Testis (tissue), 3 donors: ENCODE measurements around the gene SMAD6. TPM values are rescaled to one million over a fixed set of nuclear protein-coding genes. Genes with fewer than 3 reads are reported as not detected.

Experiments
- DNase-seq: peaks from one replicate; pipeline ENCODE4 v3.0.0-alpha.2; 2019
- H3K27ac ChIP-seq, 2 donors: fragments of 200-600 bp; sonication (generic); one replicate each; pipeline ENCODE4 v1.5.1; 2019
- H3K27me3 ChIP-seq: fragments of 200-600 bp; sonication (generic); one replicate; pipeline ENCODE4 v1.5.1; 2019
- H3K36me3 ChIP-seq: fragments of 200-600 bp; sonication (generic); one replicate; pipeline ENCODE4 v1.5.1; 2017; ENCODE audit warnings: low read depth; ENCODE audit errors: missing control alignments
- H3K4me1 ChIP-seq: fragments of 200-600 bp; sonication (generic); one replicate; pipeline ENCODE4 v1.5.1; 2019
- H3K4me3 ChIP-seq, 2 donors: fragments of 200-600 bp; sonication (generic); one replicate each; pipeline ENCODE4 v1.5.1; 2017 to 2019
- H3K9me3 ChIP-seq: fragments of 200-600 bp; sonication (generic); one replicate; pipeline ENCODE4 v1.5.1; 2017
- POLR2A ChIP-seq: fragments of 450-650 bp; IDR thresholded peaks from one replicate; pipeline ENCODE4 v1.6.1; 2017; ENCODE audit warnings: antibody characterized with exemption, mild to moderate bottlenecking, moderate library complexity
- WGBS, 2 donors: methylation state at CpG; one replicate each; pipeline ENCODE4 v1.1.5; 2018; 5-methylcytosine and 5-hydroxymethylcytosine counted together
- intact Hi-C: fragments of 100-400 bp; cut with DNase I; formaldehyde crosslinking; loops from one replicate; pipeline ENCODE4 v1.15.1; 2023; ENCODE audit warnings: low total_unique reads
- polyA plus RNA-seq: library from polyadenylated mRNA; stranded (reverse); fragments of 350-450 nt; fragmentation: Illumina TruSeq; extraction: RNeasy Lipid Tissue Mini Kit (QIAGEN cat#74804); gene quantifications from one replicate; pipeline ENCODE4 v1.2.3, GENCODE V29; 2014; ENCODE audit warnings: low read depth, low replicate concordance; ENCODE audit not compliant: insufficient read depth
- total RNA-seq, 2 donors: library from RNA; depleted of rRNA; stranded (reverse); fragments of >200 nt; gene quantifications; one replicate each; pipeline ENCODE4 v1.2.3, GENCODE V29; 2016
- TF ChIP-seq, protein P1 (sequence below), 3 experiments: fragments of 450-650 bp in 2 of 3; fragments of 200-600 bp in 1 of 3; sonication (generic) in 1 of 3; IDR thresholded peaks; one replicate each; pipeline ENCODE4 v1.5.1; 2016 to 2019; ENCODE audit warnings: antibody characterized with exemption in 3 of 3, mild to moderate bottlenecking in 2 of 3, moderate library complexity in 1 of 3

SMAD6 gene
- total and polyA plus RNA-seq, 3 donors from 2014 or later: 3.2 to 19.4 (median 17.5) TPM

DNA sequence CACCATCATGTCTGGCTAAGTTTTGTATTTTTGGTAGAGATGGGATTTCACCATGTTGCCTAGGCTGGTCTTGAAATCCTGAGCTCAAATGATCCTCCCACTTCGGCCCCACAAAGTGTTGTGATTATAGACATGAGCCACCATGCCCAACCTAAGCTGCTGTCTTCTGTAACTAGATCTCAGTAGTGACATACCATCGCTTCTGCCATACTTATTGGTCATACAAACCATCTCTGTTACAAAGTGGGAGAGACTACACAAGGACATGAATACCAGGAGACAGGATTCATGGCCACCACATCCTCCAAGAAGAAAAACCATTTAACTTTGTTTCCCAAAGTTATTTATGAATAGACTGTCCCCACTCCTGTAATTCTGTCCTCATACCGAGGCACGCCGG lies 81.3 kb downstream of the SMAD6 start:
- H3K4me1 ChIP-seq: no peaks in the 10 kb centered on the region
- TF ChIP-seq POLR2A: no peak
- TF ChIP-seq, protein P1, sequence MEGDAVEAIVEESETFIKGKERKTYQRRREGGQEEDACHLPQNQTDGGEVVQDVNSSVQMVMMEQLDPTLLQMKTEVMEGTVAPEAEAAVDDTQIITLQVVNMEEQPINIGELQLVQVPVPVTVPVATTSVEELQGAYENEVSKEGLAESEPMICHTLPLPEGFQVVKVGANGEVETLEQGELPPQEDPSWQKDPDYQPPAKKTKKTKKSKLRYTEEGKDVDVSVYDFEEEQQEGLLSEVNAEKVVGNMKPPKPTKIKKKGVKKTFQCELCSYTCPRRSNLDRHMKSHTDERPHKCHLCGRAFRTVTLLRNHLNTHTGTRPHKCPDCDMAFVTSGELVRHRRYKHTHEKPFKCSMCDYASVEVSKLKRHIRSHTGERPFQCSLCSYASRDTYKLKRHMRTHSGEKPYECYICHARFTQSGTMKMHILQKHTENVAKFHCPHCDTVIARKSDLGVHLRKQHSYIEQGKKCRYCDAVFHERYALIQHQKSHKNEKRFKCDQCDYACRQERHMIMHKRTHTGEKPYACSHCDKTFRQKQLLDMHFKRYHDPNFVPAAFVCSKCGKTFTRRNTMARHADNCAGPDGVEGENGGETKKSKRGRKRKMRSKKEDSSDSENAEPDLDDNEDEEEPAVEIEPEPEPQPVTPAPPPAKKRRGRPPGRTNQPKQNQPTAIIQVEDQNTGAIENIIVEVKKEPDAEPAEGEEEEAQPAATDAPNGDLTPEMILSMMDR (IDR thresholded peaks at IDR 0.05): no peak
- DNase-seq: no peak
- H3K27me3 ChIP-seq: no peaks in the 10 kb centered on the region
- H3K36me3 ChIP-seq: no peaks in the 10 kb centered on the region
- H3K27ac ChIP-seq: no peak overlapping the region
- WGBS, 2 donors: 93% methylated on average over 5 of the region's 5 CpGs
- no peaks in the 10 kb centered on the region for H3K9me3 ChIP-seq
- H3K4me3 ChIP-seq: no peak overlapping the region
- intact Hi-C loops: loop anchor here (10.0 kb wide), 1 partner anchor 71 kb away; no protein-coding TSS in a partner anchor

DNA sequence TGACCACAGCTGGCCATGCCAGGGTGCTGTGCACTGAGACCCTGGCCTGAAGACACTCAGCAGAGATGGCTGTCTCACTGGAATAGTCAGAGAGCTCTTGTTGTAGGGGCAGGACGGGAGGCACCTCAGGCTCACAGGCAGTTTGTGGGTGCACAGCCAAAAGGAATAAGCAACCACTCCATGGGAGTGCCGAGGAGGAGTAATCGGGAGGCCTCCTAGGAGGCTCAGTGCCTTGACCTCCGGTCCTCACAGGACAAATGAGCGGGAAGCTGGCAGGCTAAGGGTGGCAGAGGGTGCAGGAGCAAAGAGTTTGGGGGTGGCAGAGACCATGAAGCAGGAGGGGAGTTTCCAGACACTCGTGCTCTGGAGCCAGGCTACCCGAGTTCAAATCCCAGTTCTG lies 81.7 kb downstream of the SMAD6 start:
- Histone ChIP-seq H3K9me3 (no peaks in the 10 kb centered on the region), H3K4me1 (no peaks in the 10 kb centered on the region), H3K36me3 (no peaks in the 10 kb centered on the region), H3K4me3 (no peak overlapping the region), H3K27me3 (no peaks in the 10 kb centered on the region), H3K27ac (no peak overlapping the region)
- WGBS, 2 donors: 86 to 88% methylated on average over 7 of the region's 7 CpGs
- DNase-seq: no peak
- intact Hi-C loops: loop anchor here (10.0 kb wide), 1 partner anchor 71 kb away; no protein-coding TSS in a partner anchor
- TF ChIP-seq, protein P1 (IDR thresholded peaks at IDR 0.05): no peak
- no peak for TF ChIP-seq POLR2A

DNA sequence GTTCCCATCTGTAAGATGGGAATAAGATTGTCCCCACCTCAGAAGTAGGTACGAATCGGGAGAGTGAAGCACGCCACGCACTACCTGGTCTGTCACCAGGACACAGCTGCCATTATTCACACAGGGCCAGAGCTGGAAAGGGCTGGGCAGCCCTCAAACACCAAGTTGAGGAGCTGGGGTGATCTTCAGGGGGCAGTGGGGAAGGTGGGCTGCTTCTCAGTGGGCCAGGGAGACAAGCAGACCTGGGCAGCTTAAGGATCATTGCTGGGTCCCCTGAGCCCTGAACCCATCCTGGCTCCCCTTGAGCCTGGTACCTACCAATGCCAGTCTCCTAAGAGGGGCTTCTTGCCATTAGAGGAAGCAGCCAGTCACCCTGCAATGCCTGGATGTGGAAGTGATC lies 82.1 kb downstream of the SMAD6 start:
- Histone ChIP-seq H3K4me3 (no peak overlapping the region), H3K27me3 (no peaks in the 10 kb centered on the region), H3K36me3 (no peaks in the 10 kb centered on the region), H3K9me3 (no peaks in the 10 kb centered on the region), H3K27ac (no peak overlapping the region), H3K4me1 (no peaks in the 10 kb centered on the region)
- intact Hi-C loops: loop anchor here (10.0 kb wide), 1 partner anchor 71 kb away; no protein-coding TSS in a partner anchor
- TF ChIP-seq POLR2A: no peak
- TF ChIP-seq, protein P1 (IDR thresholded peaks at IDR 0.05): no peak
- DNase-seq: no peak
- WGBS, 2 donors: 100% methylated on average over 1 to 4 of the region's 4 CpGs

DNA sequence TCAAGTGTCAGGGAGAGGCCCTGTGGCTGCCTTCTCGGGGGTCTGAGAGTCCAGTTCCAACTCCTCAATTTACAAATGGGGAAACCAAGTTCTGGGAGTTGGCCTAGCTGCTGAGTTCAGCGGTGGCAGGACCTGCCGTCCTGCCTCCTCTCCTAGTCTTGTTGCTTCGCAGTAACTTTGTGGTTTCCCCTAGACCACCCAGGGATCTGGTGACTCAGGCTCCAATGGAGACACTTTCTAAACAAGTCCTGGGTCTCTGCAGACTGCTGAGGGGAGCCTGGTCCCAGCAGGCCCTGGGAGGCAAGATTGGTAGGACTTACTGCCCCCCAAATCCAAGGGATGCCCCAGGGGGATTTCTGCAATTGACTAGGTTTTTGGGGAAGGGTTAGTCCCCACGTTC lies 83.6 kb downstream of the SMAD6 start:
- no peak overlapping the region for H3K4me3 ChIP-seq
- WGBS, 2 donors: 76 to 86% methylated on average over 5 of the region's 5 CpGs
- H3K36me3 ChIP-seq: no peaks in the 10 kb centered on the region
- no peak for DNase-seq
- intact Hi-C loops: loop anchor here (10.0 kb wide), 1 partner anchor 69 kb away; no protein-coding TSS in a partner anchor
- no peaks in the 10 kb centered on the region for H3K27me3 ChIP-seq
- H3K4me1 ChIP-seq: peaks cover 5% of the 10 kb centered on the region
- H3K9me3 ChIP-seq: no peaks in the 10 kb centered on the region
- H3K27ac ChIP-seq: no peak overlapping the region
- no peak for TF ChIP-seq POLR2A
- TF ChIP-seq, protein P1 (IDR thresholded peaks at IDR 0.05): no peak

- no peak for TF ChIP-seq POLR2A
- TF ChIP-seq, protein P1 (IDR thresholded peaks at IDR 0.05): no peak
- no peak for DNase-seq
- intact Hi-C loops: loop anchor here (10.0 kb wide), 1 partner anchor 69 kb away; no protein-coding TSS in a partner anchor
Measured at GRCh38 chr15:66786222-66786621, 84.2 kb downstream of the SMAD6 start.

More at GRCh38 chr15:66786222-66786621, 84.2 kb downstream of the SMAD6 start:
- Histone ChIP-seq H3K27me3 (no peaks in the 10 kb centered on the region), H3K27ac (no peak overlapping the region), H3K4me3 (no peak overlapping the region), H3K4me1 (peaks cover 5% of the 10 kb centered on the region), H3K36me3 (no peaks in the 10 kb centered on the region), H3K9me3 (no peaks in the 10 kb centered on the region)
- 83 to 89% methylated on average over 4 of the region's 4 CpGs for WGBS, 2 donors
